Suprapubic skin (tissue), 4 donors: ENCODE measurements around the gene POC1B. TPM values are rescaled to one million over a fixed set of nuclear protein-coding genes. Genes with fewer than 3 reads are reported as not detected.

Experiments used
- DNase-seq, 2 donors: peaks; one replicate each; pipeline ENCODE4 v3.0.0-alpha.2; 2019; ENCODE audit warnings: low spot score in 2 of 2
- H3K27ac ChIP-seq: fragments of 200-600 bp; sonication (generic); one replicate; pipeline ENCODE4 v1.5.1; 2019
- H3K27me3 ChIP-seq: fragments of 200-600 bp; sonication (generic); one replicate; pipeline ENCODE4 v1.5.1; 2019
- H3K36me3 ChIP-seq: fragments of 200-600 bp; sonication (generic); one replicate; pipeline ENCODE4 v1.5.1; 2019
- H3K4me1 ChIP-seq: fragments of 200-600 bp; sonication (generic); one replicate; pipeline ENCODE4 v1.5.1; 2019
- H3K4me3 ChIP-seq: fragments of 200-600 bp; sonication (generic); one replicate; pipeline ENCODE4 v1.5.1; 2019; ENCODE audit warnings: mild to moderate bottlenecking
- H3K9me3 ChIP-seq: fragments of 200-600 bp; sonication (generic); one replicate; pipeline ENCODE4 v1.5.1; 2019
- EP300 ChIP-seq: sonication (generic); formaldehyde crosslinking; IDR thresholded peaks from one replicate; pipeline ENCODE4 v1.6.1; 2017; ENCODE audit warnings: antibody characterized with exemption
- POLR2A ChIP-seq, 2 donors: fragments of 450-650 bp; IDR thresholded peaks; one replicate each; pipeline ENCODE4 v1.6.1; 2017; ENCODE audit warnings: antibody characterized with exemption in 2 of 2, mild to moderate bottlenecking in 2 of 2, moderate library complexity in 2 of 2
- POLR2AphosphoS5 ChIP-seq, 3 donors: sonication (generic); formaldehyde crosslinking; IDR thresholded peaks; one replicate each; pipeline ENCODE4 v1.6.1; 2017; ENCODE audit warnings: antibody characterized with exemption in 3 of 3
- WGBS: methylation state at CpG from one replicate; pipeline ENCODE4 v1.1.5; 2018; 5-methylcytosine and 5-hydroxymethylcytosine counted together
- total RNA-seq, 4 donors: library from RNA; depleted of rRNA; stranded (reverse); fragments of >200 nt; gene quantifications; one replicate each; pipeline ENCODE4 v1.1.0, GENCODE V29; 2016
- TF ChIP-seq, protein P1 (sequence below), 2 donors: fragments of 200-600 bp in 1 of 2; fragments of 450-650 bp in 1 of 2; sonication (generic) in 1 of 2; IDR thresholded peaks; one replicate each; pipeline ENCODE4 v1.5.1; 2016 to 2019; ENCODE audit warnings: antibody characterized with exemption in 2 of 2, mild to moderate bottlenecking in 1 of 2, moderate library complexity in 1 of 2

The POC1B gene
- total RNA-seq, 4 donors from 2014 or later, result 11.3 to 28.2 (median 13.4) TPM

DNA sequence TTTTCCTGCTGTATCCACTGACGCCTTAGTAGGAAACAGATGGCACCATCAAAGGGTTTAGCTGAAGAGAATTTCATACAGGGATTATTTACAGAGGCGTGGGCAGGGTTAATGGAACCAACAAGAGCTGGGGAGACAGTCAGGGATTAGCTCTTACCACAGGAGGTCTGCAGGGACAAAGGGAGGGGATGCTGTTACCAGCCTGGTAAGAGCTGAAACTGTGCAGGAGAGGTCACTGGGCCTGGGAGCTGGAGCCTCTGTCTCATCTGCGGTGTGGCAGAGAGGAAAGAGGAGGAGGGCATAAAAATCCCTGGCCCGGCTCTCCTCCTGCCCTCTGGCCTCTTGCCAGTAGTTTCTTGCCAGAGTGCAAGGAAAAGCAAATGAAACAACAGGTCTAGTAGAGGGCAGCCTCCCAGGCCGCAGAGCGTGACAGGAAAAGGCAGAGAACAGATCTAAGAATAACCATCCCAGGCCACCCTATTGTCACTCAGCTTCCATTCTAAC is 18.9 kb upstream of the POC1B start:
- 48% methylated on average over 6 of the region's 6 CpGs for WGBS
- no peak for DNase-seq
- Histone ChIP-seq H3K36me3 (no peaks in the 10 kb centered on the region), H3K4me3 (no peak overlapping the region), H3K4me1 (peaks cover 21% of the 10 kb centered on the region), H3K27me3 (no peaks in the 10 kb centered on the region), H3K27ac (no peak overlapping the region), H3K9me3 (no peaks in the 10 kb centered on the region)
- TF ChIP-seq, protein P1, sequence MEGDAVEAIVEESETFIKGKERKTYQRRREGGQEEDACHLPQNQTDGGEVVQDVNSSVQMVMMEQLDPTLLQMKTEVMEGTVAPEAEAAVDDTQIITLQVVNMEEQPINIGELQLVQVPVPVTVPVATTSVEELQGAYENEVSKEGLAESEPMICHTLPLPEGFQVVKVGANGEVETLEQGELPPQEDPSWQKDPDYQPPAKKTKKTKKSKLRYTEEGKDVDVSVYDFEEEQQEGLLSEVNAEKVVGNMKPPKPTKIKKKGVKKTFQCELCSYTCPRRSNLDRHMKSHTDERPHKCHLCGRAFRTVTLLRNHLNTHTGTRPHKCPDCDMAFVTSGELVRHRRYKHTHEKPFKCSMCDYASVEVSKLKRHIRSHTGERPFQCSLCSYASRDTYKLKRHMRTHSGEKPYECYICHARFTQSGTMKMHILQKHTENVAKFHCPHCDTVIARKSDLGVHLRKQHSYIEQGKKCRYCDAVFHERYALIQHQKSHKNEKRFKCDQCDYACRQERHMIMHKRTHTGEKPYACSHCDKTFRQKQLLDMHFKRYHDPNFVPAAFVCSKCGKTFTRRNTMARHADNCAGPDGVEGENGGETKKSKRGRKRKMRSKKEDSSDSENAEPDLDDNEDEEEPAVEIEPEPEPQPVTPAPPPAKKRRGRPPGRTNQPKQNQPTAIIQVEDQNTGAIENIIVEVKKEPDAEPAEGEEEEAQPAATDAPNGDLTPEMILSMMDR (IDR thresholded peaks at IDR 0.05), result no peak
- TF ChIP-seq POLR2A (IDR thresholded peaks at IDR 0.05) (no peak), EP300 (no peak), POLR2AphosphoS5 (IDR thresholded peaks at IDR 0.05) (no peak)

DNA sequence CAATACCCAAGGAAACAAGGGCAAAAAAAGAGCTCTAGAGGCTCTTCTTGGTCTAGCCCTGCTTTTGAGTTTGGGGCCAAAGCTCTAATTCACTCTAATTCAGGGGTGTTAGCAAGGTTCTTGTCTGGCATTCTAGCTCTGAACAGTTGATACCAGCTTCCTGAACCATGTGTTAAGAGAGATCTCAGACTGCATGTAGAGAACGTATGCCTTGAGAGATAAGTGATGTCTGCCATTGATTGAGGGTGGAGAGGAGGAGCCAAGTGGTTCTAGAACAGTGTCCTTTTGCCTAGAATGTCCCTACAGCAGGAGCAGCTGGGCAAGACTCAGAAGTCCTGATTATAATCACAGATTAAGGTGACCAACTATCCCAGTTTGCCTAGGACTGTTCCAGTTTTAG is 18.2 kb upstream of the POC1B start:
- Histone ChIP-seq H3K4me1 (peaks cover 21% of the 10 kb centered on the region), H3K27ac (no peak overlapping the region), H3K36me3 (no peaks in the 10 kb centered on the region), H3K4me3 (no peak overlapping the region), H3K9me3 (no peaks in the 10 kb centered on the region), H3K27me3 (no peaks in the 10 kb centered on the region)
- DNase-seq, result no peak
- TF ChIP-seq POLR2AphosphoS5 (IDR thresholded peaks at IDR 0.05) (no peak), POLR2A (IDR thresholded peaks at IDR 0.05) (no peak), EP300 (no peak)
- TF ChIP-seq, protein P1 (IDR thresholded peaks at IDR 0.05), result no peak
- 94% methylated on average over 1 of the region's 1 CpG for WGBS

DNA sequence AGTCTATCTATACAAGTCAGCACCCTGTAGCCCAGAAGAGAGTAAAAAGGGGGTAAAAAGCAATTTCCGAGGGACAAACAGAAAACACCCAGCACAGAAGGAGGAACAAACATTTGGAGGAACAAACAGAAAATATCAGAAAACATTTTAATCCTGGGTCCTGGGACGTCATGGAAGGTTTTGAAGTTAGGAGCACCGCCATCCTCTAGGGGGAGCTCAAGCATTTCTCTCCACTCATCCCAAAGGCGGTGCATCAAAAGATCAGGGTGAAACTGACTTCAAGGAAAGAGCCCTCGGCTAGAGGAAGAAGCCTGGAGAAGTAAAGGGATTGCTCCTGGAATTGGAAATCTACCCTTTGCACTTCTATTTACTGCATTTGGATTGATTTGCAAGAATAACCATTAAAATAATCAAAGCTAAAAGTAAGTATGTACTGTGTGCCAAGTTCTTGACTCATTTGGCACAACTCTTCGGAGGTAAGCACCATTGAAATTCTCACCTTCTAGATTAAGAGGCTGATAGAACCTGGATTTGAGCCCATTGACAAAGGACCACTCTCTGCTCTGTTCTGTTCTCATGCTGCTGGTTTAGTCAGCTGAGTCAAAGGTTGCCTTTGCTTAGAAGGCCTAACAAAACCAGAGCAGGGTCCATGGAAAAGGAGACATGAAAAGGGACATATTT is 17.2 kb upstream of the POC1B start:
- H3K27ac ChIP-seq, result no peak overlapping the region
- TF ChIP-seq, protein P1 (IDR thresholded peaks at IDR 0.05), result peak; percentile 77
- no peak for TF ChIP-seq EP300
- H3K9me3 ChIP-seq, result no peaks in the 10 kb centered on the region
- H3K27me3 ChIP-seq, result no peaks in the 10 kb centered on the region
- H3K4me1 ChIP-seq, result peaks cover 21% of the 10 kb centered on the region
- H3K4me3 ChIP-seq, result no peak overlapping the region
- 11% methylated on average over 6 of the region's 6 CpGs for WGBS
- H3K36me3 ChIP-seq, result no peaks in the 10 kb centered on the region
- DNase-seq, result no peak

DNA sequence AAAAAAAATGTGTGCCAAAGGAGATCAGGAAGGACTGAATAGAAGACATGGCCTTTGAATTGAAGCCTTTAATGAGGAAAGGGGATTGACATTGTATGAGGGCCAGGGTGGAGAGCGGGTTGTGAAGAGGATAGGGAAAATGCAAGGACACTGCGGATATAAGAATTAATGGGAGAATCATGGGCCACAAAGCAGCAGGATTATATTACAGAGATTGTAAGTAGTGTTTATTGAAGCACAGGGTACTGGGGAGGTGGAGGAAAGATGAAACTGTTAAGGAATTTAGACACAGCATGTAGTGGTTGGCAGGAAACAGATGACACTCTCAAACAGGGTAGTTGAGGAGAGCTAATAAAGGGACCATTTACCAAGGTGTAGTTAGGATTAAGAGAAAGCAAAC is 16.4 kb upstream of the POC1B start:
- WGBS, result 96% methylated on average over 2 of the region's 2 CpGs
- no peaks in the 10 kb centered on the region for H3K36me3 ChIP-seq
- TF ChIP-seq, protein P1 (IDR thresholded peaks at IDR 0.05), result no peak
- TF ChIP-seq POLR2A (IDR thresholded peaks at IDR 0.05), result no peak
- no peak for TF ChIP-seq POLR2AphosphoS5 (IDR thresholded peaks at IDR 0.05)
- TF ChIP-seq EP300, result no peak
- no peak overlapping the region for H3K4me3 ChIP-seq
- H3K4me1 ChIP-seq, result peaks cover 21% of the 10 kb centered on the region
- no peak for DNase-seq
- H3K27ac ChIP-seq, result no peak overlapping the region
- H3K9me3 ChIP-seq, result no peaks in the 10 kb centered on the region
- no peaks in the 10 kb centered on the region for H3K27me3 ChIP-seq

DNA sequence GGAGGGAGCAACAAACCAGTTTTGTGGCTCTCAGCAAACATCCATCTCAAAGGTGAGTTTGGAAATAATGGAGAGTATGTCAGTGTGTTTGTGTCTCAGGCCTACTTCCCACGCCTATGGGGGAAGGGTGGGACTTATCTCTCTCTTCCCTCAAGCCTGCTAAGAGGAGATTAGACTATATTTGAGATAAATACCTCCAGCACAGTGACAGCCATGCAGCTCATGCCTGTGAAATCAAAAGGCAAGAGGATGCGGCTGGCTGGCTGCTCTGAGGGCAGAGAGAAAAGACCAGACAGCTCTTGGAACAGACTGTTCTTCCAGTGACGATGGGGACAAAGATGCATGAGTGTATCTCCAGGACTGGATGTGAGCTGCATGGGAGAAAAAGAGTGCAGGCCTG is 14.7 kb upstream of the POC1B start:
- DNase-seq, result no peak
- TF ChIP-seq POLR2A (IDR thresholded peaks at IDR 0.05) (no peak), POLR2AphosphoS5 (IDR thresholded peaks at IDR 0.05) (no peak), EP300 (no peak)
- TF ChIP-seq, protein P1 (IDR thresholded peaks at IDR 0.05), result no peak
- Histone ChIP-seq H3K36me3 (no peaks in the 10 kb centered on the region), H3K27me3 (no peaks in the 10 kb centered on the region), H3K4me3 (no peak overlapping the region), H3K27ac (no peak overlapping the region), H3K4me1 (peaks cover 21% of the 10 kb centered on the region), H3K9me3 (no peaks in the 10 kb centered on the region)
- 90% methylated on average over 3 of the region's 3 CpGs for WGBS
